ENCODE measurements around the gene ZNF865. TPM values are rescaled to one million over a fixed set of nuclear protein-coding genes. Genes with fewer than 3 reads are reported as not detected.

ZNF865 gene
- total RNA-seq, 1 experiment from 2014 or later: 21.7 TPM

DNA sequence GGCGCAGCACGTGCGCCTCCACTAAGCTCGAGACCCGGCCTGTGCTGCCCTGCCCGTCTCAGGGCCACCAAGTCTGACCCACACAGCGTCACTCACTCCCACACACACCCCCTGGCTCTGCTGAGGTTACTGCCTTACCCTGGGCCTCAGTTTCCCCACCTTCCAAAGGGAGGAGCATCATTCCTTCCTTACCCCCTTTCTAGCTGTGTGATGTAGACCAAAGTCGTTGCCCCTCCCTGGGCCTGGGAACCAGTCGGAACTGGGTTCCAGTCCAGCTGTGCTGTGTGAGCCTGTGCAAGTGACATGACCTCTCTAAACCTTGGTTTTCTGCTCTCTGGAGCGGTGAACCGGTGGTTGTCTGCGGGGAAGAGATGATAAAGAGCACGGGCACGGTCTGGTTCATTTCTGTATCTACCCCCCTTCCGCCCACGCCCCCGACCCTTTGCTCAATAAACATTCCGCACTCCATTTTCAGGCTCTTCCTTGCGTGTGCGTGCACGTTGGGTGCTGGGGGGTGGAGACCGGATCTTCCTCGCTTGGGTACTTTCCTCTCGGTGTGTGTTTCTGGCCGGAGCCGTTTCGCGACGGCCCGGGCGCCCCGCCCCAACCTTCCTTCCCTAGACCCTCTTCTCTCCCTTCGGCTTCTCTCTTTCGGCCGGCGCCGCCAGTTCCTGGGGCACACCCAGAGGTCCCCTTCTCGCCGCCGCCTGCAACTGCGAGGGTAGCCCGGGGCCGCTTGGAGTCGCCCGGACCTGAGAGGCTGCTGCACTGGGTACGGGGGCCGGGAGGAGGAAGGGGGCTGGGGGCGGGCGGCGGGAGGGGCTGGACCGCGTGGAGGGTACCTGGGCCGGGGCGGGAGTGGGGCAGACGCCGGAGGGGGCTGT is 37.8 kb downstream of the ZNF865 start, which contains the start of gene ZNF581 (continued):
- TF ChIP-seq ZNF232 (CRISPR knock-in tag; IDR thresholded peaks at IDR 0.05) (no peak), ZNF416 (CRISPR knock-in tag; IDR thresholded peaks at IDR 0.05) (no peak; the same call in 1 of the 2 replicates), KAT7 (CRISPR knock-in tag; IDR thresholded peaks at IDR 0.05; ENCODE audit: borderline replicate concordance) (peak; percentile 86; the same call in 1 of the 2 replicates), ZNF138 (CRISPR knock-in tag; conservative IDR thresholded peaks at IDR 0.05) (no peak), ZNF219 (CRISPR knock-in tag; IDR thresholded peaks at IDR 0.05; ENCODE audit: borderline replicate concordance) (no peak), ATF1 (CRISPR knock-in tag; IDR thresholded peaks at IDR 0.05) (no peak), MXD4 (CRISPR knock-in tag; IDR thresholded peaks at IDR 0.05; ENCODE audit: borderline replicate concordance) (no peak), GRHL2 (CRISPR knock-in tag; IDR thresholded peaks at IDR 0.05; ENCODE audit: insufficient replicate concordance, severe bottlenecking) (no peak), SMAD4 (CRISPR knock-in tag; IDR thresholded peaks at IDR 0.05) (no peak), MYBL2 (CRISPR knock-in tag; IDR thresholded peaks at IDR 0.05) (no peak), FOXP1 (CRISPR knock-in tag; IDR thresholded peaks at IDR 0.05; ENCODE audit: borderline replicate concordance) (0 out of 2 replicates have a peak, but pooled peaks have one; percentile 9), ZNF423 (CRISPR knock-in tag; IDR thresholded peaks at IDR 0.05) (no peak), CREM (CRISPR knock-in tag; IDR thresholded peaks at IDR 0.05) (no peak)
- TF ChIP-seq, protein P1, sequence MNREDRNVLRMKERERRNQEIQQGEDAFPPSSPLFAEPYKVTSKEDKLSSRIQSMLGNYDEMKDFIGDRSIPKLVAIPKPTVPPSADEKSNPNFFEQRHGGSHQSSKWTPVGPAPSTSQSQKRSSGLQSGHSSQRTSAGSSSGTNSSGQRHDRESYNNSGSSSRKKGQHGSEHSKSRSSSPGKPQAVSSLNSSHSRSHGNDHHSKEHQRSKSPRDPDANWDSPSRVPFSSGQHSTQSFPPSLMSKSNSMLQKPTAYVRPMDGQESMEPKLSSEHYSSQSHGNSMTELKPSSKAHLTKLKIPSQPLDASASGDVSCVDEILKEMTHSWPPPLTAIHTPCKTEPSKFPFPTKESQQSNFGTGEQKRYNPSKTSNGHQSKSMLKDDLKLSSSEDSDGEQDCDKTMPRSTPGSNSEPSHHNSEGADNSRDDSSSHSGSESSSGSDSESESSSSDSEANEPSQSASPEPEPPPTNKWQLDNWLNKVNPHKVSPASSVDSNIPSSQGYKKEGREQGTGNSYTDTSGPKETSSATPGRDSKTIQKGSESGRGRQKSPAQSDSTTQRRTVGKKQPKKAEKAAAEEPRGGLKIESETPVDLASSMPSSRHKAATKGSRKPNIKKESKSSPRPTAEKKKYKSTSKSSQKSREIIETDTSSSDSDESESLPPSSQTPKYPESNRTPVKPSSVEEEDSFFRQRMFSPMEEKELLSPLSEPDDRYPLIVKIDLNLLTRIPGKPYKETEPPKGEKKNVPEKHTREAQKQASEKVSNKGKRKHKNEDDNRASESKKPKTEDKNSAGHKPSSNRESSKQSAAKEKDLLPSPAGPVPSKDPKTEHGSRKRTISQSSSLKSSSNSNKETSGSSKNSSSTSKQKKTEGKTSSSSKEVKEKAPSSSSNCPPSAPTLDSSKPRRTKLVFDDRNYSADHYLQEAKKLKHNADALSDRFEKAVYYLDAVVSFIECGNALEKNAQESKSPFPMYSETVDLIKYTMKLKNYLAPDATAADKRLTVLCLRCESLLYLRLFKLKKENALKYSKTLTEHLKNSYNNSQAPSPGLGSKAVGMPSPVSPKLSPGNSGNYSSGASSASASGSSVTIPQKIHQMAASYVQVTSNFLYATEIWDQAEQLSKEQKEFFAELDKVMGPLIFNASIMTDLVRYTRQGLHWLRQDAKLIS (CRISPR knock-in tag; IDR thresholded peaks at IDR 0.05; ENCODE audit: borderline replicate concordance): no peak
- TF ChIP-seq, protein P2, sequence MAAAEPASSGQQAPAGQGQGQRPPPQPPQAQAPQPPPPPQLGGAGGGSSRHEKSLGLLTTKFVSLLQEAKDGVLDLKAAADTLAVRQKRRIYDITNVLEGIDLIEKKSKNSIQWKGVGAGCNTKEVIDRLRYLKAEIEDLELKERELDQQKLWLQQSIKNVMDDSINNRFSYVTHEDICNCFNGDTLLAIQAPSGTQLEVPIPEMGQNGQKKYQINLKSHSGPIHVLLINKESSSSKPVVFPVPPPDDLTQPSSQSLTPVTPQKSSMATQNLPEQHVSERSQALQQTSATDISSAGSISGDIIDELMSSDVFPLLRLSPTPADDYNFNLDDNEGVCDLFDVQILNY (CRISPR knock-in tag; IDR thresholded peaks at IDR 0.05): no peak
- TF ChIP-seq, protein P3, sequence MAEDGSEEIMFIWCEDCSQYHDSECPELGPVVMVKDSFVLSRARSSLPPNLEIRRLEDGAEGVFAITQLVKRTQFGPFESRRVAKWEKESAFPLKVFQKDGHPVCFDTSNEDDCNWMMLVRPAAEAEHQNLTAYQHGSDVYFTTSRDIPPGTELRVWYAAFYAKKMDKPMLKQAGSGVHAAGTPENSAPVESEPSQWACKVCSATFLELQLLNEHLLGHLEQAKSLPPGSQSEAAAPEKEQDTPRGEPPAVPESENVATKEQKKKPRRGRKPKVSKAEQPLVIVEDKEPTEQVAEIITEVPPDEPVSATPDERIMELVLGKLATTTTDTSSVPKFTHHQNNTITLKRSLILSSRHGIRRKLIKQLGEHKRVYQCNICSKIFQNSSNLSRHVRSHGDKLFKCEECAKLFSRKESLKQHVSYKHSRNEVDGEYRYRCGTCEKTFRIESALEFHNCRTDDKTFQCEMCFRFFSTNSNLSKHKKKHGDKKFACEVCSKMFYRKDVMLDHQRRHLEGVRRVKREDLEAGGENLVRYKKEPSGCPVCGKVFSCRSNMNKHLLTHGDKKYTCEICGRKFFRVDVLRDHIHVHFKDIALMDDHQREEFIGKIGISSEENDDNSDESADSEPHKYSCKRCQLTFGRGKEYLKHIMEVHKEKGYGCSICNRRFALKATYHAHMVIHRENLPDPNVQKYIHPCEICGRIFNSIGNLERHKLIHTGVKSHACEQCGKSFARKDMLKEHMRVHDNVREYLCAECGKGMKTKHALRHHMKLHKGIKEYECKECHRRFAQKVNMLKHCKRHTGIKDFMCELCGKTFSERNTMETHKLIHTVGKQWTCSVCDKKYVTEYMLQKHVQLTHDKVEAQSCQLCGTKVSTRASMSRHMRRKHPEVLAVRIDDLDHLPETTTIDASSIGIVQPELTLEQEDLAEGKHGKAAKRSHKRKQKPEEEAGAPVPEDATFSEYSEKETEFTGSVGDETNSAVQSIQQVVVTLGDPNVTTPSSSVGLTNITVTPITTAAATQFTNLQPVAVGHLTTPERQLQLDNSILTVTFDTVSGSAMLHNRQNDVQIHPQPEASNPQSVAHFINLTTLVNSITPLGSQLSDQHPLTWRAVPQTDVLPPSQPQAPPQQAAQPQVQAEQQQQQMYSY (CRISPR knock-in tag; IDR thresholded peaks at IDR 0.05): no peak
- TF ChIP-seq, protein P4, sequence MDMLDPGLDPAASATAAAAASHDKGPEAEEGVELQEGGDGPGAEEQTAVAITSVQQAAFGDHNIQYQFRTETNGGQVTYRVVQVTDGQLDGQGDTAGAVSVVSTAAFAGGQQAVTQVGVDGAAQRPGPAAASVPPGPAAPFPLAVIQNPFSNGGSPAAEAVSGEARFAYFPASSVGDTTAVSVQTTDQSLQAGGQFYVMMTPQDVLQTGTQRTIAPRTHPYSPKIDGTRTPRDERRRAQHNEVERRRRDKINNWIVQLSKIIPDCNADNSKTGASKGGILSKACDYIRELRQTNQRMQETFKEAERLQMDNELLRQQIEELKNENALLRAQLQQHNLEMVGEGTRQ (CRISPR knock-in tag; IDR thresholded peaks at IDR 0.05): 0 out of 2 replicates have a peak, but pooled peaks have one; percentile 5
- TF ChIP-seq, protein P5, sequence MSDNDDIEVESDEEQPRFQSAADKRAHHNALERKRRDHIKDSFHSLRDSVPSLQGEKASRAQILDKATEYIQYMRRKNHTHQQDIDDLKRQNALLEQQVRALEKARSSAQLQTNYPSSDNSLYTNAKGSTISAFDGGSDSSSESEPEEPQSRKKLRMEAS (CRISPR knock-in tag; IDR thresholded peaks at IDR 0.05): no peak
- TF ChIP-seq, protein P6, sequence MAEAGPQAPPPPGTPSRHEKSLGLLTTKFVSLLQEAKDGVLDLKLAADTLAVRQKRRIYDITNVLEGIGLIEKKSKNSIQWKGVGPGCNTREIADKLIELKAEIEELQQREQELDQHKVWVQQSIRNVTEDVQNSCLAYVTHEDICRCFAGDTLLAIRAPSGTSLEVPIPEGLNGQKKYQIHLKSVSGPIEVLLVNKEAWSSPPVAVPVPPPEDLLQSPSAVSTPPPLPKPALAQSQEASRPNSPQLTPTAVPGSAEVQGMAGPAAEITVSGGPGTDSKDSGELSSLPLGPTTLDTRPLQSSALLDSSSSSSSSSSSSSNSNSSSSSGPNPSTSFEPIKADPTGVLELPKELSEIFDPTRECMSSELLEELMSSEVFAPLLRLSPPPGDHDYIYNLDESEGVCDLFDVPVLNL (CRISPR knock-in tag; IDR thresholded peaks at IDR 0.05; ENCODE audit: borderline replicate concordance, low read depth): no peak
- TF ChIP-seq, protein P7, sequence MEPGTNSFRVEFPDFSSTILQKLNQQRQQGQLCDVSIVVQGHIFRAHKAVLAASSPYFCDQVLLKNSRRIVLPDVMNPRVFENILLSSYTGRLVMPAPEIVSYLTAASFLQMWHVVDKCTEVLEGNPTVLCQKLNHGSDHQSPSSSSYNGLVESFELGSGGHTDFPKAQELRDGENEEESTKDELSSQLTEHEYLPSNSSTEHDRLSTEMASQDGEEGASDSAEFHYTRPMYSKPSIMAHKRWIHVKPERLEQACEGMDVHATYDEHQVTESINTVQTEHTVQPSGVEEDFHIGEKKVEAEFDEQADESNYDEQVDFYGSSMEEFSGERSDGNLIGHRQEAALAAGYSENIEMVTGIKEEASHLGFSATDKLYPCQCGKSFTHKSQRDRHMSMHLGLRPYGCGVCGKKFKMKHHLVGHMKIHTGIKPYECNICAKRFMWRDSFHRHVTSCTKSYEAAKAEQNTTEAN (CRISPR knock-in tag; IDR thresholded peaks at IDR 0.05): peak; percentile 43; the same call in 1 of the 2 replicates
- TF ChIP-seq, protein P8, sequence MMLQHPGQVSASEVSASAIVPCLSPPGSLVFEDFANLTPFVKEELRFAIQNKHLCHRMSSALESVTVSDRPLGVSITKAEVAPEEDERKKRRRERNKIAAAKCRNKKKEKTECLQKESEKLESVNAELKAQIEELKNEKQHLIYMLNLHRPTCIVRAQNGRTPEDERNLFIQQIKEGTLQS (CRISPR knock-in tag; conservative IDR thresholded peaks at IDR 0.05): no peak
- TF ChIP-seq, protein P9, sequence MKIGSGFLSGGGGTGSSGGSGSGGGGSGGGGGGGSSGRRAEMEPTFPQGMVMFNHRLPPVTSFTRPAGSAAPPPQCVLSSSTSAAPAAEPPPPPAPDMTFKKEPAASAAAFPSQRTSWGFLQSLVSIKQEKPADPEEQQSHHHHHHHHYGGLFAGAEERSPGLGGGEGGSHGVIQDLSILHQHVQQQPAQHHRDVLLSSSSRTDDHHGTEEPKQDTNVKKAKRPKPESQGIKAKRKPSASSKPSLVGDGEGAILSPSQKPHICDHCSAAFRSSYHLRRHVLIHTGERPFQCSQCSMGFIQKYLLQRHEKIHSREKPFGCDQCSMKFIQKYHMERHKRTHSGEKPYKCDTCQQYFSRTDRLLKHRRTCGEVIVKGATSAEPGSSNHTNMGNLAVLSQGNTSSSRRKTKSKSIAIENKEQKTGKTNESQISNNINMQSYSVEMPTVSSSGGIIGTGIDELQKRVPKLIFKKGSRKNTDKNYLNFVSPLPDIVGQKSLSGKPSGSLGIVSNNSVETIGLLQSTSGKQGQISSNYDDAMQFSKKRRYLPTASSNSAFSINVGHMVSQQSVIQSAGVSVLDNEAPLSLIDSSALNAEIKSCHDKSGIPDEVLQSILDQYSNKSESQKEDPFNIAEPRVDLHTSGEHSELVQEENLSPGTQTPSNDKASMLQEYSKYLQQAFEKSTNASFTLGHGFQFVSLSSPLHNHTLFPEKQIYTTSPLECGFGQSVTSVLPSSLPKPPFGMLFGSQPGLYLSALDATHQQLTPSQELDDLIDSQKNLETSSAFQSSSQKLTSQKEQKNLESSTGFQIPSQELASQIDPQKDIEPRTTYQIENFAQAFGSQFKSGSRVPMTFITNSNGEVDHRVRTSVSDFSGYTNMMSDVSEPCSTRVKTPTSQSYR (CRISPR knock-in tag; IDR thresholded peaks at IDR 0.05): no peak
